ENCODE data around the gene ICE2.

Gene ICE2

DNA sequence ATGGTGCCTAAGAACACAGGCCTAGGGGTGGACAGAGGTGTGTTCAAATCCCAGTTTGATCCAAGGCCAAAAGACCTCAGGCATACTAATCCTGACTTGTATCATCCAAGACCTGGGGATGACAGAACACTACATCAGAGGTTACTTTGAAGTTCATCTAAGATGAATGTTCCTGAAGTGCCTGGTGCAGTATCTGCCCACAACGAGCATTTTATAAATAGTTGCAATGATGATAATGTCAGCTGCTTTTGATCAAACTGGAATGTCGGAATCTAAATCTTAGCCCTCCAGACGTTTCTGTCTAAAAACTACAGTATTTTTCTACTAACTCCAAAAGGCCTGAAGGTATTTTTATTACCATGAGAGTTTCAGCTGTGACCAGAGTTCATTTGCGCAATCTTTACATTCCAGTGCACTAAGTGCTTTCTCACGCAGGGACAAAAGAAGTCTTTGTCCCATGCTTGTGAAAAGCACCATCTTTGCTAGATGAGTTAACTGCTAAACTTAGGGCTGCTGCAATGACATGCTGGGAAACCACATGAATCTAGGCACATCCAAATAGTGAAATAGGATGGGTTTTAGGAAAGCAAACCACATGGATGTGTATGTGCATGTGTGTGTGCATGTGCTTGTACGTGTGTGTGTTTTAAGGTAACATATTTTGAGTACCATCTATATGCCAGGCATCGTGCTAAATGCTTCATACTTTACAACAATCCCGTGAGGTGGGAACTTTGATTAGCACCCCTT, 99.2 kb downstream of the ICE2 start:
- Histone ChIP-seq H2AFZ (ENCODE audit: low read depth, low read length) (no peak overlapping the region), H4K20me1 (ENCODE audit: insufficient read depth, low read length) (peaks cover 8% of the 10 kb centered on the region; the same call in 1 of the 2 replicates), H3K27me3 (ENCODE audit: low read depth, low read length) (no peaks in the 10 kb centered on the region), H3K4me1 (ENCODE audit: low read length) (no peaks in the 10 kb centered on the region), H3K27ac (ENCODE audit: low read length) (no peak overlapping the region), H3K9me3 (ENCODE audit: insufficient read depth, low read length) (no peaks in the 10 kb centered on the region), H3K79me2 (ENCODE audit: low read length) (no peaks in the 10 kb centered on the region), H3K36me3 (replicated peaks; ENCODE audit: low read depth, low read length) (peaks cover 32% of the 10 kb centered on the region), H3K9ac (ENCODE audit: low read length) (no peak overlapping the region), H3K4me3 (ENCODE audit: low read length) (no peak overlapping the region), H3K4me2 (ENCODE audit: low read length) (no peak overlapping the region)
- no peak for TF ChIP-seq EZH2phosphoT487 (IDR thresholded peaks at IDR 0.05; ENCODE audit: low read depth)
- TF ChIP-seq, protein P1, sequence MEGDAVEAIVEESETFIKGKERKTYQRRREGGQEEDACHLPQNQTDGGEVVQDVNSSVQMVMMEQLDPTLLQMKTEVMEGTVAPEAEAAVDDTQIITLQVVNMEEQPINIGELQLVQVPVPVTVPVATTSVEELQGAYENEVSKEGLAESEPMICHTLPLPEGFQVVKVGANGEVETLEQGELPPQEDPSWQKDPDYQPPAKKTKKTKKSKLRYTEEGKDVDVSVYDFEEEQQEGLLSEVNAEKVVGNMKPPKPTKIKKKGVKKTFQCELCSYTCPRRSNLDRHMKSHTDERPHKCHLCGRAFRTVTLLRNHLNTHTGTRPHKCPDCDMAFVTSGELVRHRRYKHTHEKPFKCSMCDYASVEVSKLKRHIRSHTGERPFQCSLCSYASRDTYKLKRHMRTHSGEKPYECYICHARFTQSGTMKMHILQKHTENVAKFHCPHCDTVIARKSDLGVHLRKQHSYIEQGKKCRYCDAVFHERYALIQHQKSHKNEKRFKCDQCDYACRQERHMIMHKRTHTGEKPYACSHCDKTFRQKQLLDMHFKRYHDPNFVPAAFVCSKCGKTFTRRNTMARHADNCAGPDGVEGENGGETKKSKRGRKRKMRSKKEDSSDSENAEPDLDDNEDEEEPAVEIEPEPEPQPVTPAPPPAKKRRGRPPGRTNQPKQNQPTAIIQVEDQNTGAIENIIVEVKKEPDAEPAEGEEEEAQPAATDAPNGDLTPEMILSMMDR (IDR thresholded peaks at IDR 0.05; ENCODE audit: low read depth, low read length) = no peak

DNA sequence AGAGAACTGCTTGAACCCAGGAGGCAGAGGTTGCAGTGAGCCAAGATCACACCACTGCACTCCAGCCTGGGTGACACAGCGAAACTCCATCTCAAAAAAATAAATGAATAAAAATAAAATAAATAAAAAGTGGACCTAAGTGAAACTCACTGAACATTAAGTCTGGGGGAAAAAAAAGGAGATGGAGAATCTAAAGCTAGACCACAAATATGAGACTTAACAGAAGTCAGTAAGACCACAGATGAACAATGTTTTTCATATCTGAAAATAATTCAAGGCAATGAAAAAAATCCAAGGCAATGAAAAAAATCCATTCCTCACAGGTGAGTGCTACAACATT, 99.8 kb downstream of the ICE2 start:
- Histone ChIP-seq H3K27me3 (ENCODE audit: low read depth, low read length) (no peaks in the 10 kb centered on the region), H3K4me1 (ENCODE audit: low read length) (no peaks in the 10 kb centered on the region), H3K79me2 (ENCODE audit: low read length) (no peaks in the 10 kb centered on the region), H3K4me3 (ENCODE audit: low read length) (no peak overlapping the region), H4K20me1 (ENCODE audit: insufficient read depth, low read length) (peaks cover 8% of the 10 kb centered on the region; the same call in 1 of the 2 replicates), H3K9ac (ENCODE audit: low read length) (no peak overlapping the region), H3K4me2 (ENCODE audit: low read length) (no peak overlapping the region), H2AFZ (ENCODE audit: low read depth, low read length) (no peak overlapping the region), H3K27ac (ENCODE audit: low read length) (no peak overlapping the region), H3K36me3 (replicated peaks; ENCODE audit: low read depth, low read length) (peaks cover 30% of the 10 kb centered on the region), H3K9me3 (ENCODE audit: insufficient read depth, low read length) (no peaks in the 10 kb centered on the region)
- TF ChIP-seq EZH2phosphoT487 (IDR thresholded peaks at IDR 0.05; ENCODE audit: low read depth) = no peak
- TF ChIP-seq, protein P1 (IDR thresholded peaks at IDR 0.05; ENCODE audit: low read depth, low read length) = no peak

DNA sequence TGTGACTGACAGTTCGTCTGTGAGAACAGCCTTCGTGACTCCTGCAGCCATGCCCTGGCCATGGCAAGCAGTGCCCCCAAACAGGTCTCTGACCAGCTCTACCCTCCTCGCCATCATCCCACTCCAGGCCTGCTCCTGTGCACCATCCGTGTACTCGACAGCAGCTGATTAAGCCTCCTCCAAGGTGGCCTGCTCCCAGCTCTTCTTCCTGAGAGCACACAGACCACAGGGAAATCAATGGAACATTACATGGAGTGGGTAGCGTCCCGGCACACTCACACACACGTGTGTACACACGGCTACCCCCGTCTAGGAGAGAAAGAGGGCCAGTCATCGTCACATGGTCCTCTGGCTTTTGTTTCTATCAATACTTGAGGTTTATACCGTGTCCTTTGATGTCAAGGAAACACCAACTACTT, 102.3 kb downstream of the ICE2 start:
- no peak overlapping the region for H2AFZ ChIP-seq (ENCODE audit: low read depth, low read length)
- no peaks in the 10 kb centered on the region for H3K27me3 ChIP-seq (ENCODE audit: low read depth, low read length)
- H3K9me3 ChIP-seq (ENCODE audit: insufficient read depth, low read length) = no peaks in the 10 kb centered on the region
- peaks cover 8% of the 10 kb centered on the region; the same call in 1 of the 2 replicates for H4K20me1 ChIP-seq (ENCODE audit: insufficient read depth, low read length)
- peaks cover 35% of the 10 kb centered on the region for H3K36me3 ChIP-seq (replicated peaks; ENCODE audit: low read depth, low read length)
- no peak overlapping the region for H3K4me2 ChIP-seq (ENCODE audit: low read length)
- H3K79me2 ChIP-seq (ENCODE audit: low read length) = no peaks in the 10 kb centered on the region
- no peak for TF ChIP-seq EZH2phosphoT487 (IDR thresholded peaks at IDR 0.05; ENCODE audit: low read depth)
- TF ChIP-seq, protein P1 (IDR thresholded peaks at IDR 0.05; ENCODE audit: low read depth, low read length) = no peak
- no peak overlapping the region for H3K27ac ChIP-seq (ENCODE audit: low read length)
- H3K4me1 ChIP-seq (ENCODE audit: low read length) = no peaks in the 10 kb centered on the region
- no peak overlapping the region for H3K4me3 ChIP-seq (ENCODE audit: low read length)
- H3K9ac ChIP-seq (ENCODE audit: low read length) = no peak overlapping the region

DNA sequence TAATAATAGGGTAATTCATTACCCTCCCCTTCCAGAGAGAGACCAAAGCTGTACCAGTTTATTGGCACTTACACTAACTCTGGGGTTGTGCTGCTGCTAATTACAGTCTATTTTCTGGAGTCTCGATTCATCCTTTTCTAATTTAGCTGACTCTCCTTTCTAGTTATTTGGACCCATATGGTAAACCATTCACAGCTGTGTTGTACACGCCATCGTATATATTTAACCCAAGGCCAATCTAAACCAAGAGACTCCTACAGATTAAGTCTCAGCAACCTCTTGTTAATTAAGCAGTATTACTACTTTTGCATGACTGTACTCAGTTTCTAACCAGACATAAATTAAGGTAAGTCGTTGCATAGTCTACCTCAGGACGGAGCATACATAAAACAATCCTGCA, 103.6 kb downstream of the ICE2 start:
- H3K79me2 ChIP-seq (ENCODE audit: low read length) = no peaks in the 10 kb centered on the region
- no peak overlapping the region for H3K27ac ChIP-seq (ENCODE audit: low read length)
- H4K20me1 ChIP-seq (ENCODE audit: insufficient read depth, low read length) = peaks cover 4% of the 10 kb centered on the region; the same call in 1 of the 2 replicates
- no peaks in the 10 kb centered on the region for H3K4me1 ChIP-seq (ENCODE audit: low read length)
- H3K9me3 ChIP-seq (ENCODE audit: insufficient read depth, low read length) = no peaks in the 10 kb centered on the region
- no peak for TF ChIP-seq EZH2phosphoT487 (IDR thresholded peaks at IDR 0.05; ENCODE audit: low read depth)
- TF ChIP-seq, protein P1 (IDR thresholded peaks at IDR 0.05; ENCODE audit: low read depth, low read length) = no peak
- no peaks in the 10 kb centered on the region for H3K27me3 ChIP-seq (ENCODE audit: low read depth, low read length)
- no peak overlapping the region for H3K4me2 ChIP-seq (ENCODE audit: low read length)
- H2AFZ ChIP-seq (ENCODE audit: low read depth, low read length) = no peak overlapping the region
- peaks cover 35% of the 10 kb centered on the region for H3K36me3 ChIP-seq (replicated peaks; ENCODE audit: low read depth, low read length)
- no peak overlapping the region for H3K4me3 ChIP-seq (ENCODE audit: low read length)
- no peak overlapping the region for H3K9ac ChIP-seq (ENCODE audit: low read length)
